Adrenal gland (tissue), 5 donors: ENCODE measurements around the gene RGS4.

ENCODE experiments used
- POLR2A ChIP-seq, 2 donors: fragments of 450-650 bp; IDR thresholded peaks; one replicate each; pipeline ENCODE4 v1.6.1; 2017; ENCODE audit warnings: antibody characterized with exemption in 2 of 2, mild to moderate bottlenecking in 2 of 2, moderate library complexity in 1 of 2
- TF ChIP-seq, protein P1 (sequence below), 6 experiments: fragments of 450-650 bp in 4 of 6; fragments of 200-600 bp in 2 of 6; sonication (generic) in 1 of 6; IDR thresholded peaks; 1 replicate in 5 of 6; 2 replicates in 1 of 6; pipeline versions ENCODE4 v1.5.1 to v1.8.0; 2016 to 2021; ENCODE audit warnings: antibody characterized with exemption in 6 of 6, mild to moderate bottlenecking in 2 of 6, moderate library complexity in 1 of 6
- donor health status: DM: no; HTN: no; CAD: no.

DNA sequence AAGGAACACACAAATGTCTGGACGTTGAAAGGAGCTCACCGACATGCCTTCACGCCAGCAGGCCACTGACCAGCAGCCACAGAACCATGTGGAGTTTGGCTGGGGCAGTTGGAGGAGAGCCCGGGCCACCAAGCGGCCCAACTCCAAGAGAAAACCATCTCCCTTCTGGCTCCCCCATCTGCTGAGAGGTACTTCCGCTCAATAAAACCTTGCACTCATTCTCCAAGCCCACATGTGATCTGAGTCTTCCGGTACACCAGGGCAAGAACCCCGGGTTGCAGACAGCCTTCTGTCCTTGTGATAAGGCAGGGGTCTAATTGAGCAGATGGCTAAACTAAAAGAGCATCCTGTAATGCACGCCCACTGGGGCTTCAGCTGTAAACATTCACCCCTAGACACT, 24.4 kb downstream of the RGS4 start:
- TF ChIP-seq, protein P1, sequence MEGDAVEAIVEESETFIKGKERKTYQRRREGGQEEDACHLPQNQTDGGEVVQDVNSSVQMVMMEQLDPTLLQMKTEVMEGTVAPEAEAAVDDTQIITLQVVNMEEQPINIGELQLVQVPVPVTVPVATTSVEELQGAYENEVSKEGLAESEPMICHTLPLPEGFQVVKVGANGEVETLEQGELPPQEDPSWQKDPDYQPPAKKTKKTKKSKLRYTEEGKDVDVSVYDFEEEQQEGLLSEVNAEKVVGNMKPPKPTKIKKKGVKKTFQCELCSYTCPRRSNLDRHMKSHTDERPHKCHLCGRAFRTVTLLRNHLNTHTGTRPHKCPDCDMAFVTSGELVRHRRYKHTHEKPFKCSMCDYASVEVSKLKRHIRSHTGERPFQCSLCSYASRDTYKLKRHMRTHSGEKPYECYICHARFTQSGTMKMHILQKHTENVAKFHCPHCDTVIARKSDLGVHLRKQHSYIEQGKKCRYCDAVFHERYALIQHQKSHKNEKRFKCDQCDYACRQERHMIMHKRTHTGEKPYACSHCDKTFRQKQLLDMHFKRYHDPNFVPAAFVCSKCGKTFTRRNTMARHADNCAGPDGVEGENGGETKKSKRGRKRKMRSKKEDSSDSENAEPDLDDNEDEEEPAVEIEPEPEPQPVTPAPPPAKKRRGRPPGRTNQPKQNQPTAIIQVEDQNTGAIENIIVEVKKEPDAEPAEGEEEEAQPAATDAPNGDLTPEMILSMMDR (IDR thresholded peaks at IDR 0.05): no peak
- no peak for TF ChIP-seq POLR2A (IDR thresholded peaks at IDR 0.05)
